ENCODE measurements around the gene GUCD1.
A peak's percentile ranks its signal among the peaks of the same experiment; 100 is the strongest.

GUCD1 gene

DNA sequence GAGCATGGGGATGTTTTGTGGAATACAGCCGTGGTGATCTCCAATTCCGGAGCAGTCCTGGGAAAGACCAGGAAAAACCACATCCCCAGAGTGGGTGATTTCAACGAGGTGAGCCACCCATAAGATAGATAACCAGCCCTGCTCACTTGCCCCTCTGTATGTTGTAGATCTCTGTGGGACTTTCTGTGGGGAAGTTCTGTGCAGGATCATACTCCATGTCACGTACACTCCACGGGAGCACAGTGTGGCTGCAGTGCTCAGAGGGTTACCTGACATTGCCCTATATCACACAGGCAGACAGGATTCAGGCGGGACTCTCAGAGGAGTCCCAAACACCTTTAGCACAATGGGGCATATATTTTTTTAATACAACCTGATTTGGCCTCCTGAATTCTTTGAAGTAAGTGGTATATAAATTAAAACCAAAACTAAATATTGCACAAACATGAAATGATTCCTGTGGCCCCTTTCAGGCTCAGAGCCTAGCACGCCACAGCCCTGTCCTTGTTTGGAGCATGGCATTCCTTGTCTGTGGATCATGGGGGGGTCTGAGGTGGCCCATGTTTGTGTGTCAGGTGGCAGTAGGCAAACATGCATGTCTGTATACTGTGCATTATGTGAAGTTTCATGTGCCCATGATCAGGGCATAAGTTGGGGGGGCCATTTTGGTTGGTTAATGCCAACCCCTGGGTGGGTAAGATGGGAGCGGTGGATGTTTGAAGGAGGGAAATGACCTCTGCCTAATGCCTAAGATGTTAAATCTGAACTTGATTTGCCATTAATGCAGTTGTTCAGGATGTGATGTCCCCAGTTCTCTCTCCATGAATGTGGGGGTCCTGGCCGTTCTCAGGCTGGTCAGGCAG, 41.3 kb downstream of the GUCD1 start:
- H3K9ac ChIP-seq (ENCODE audit: low read length): no peak overlapping the region
- H4K8ac ChIP-seq (ENCODE audit: low read depth, low read length): no peak overlapping the region
- no peak overlapping the region for H3K56ac ChIP-seq (ENCODE audit: low read length)
- no peak overlapping the region for H2BK15ac ChIP-seq (replicated peaks; ENCODE audit: low read depth)
- no peak overlapping the region for H3K4ac ChIP-seq (ENCODE audit: low read depth, low read length)
- no peak overlapping the region for H3K23ac ChIP-seq (ENCODE audit: low read length)
- H2BK5ac ChIP-seq (ENCODE audit: low read length): no peak overlapping the region
- no peak overlapping the region for H2AK5ac ChIP-seq (ENCODE audit: low read length)
- no peak for DNase-seq
- no peak overlapping the region for H3K4me3 ChIP-seq (ENCODE audit: low read length)
- no peak overlapping the region for H3K18ac ChIP-seq (ENCODE audit: low read length)
- H3K4me2 ChIP-seq (ENCODE audit: low read length): no peak overlapping the region
- H3K36me3 ChIP-seq (ENCODE audit: control insufficient read depth, insufficient read depth, low read length): no peaks in the 10 kb centered on the region
- no peaks in the 10 kb centered on the region for H3K4me1 ChIP-seq (ENCODE audit: control insufficient read depth, low read depth, low read length)
- H3K79me1 ChIP-seq (ENCODE audit: low read length): no peaks in the 10 kb centered on the region
- H3K27me3 ChIP-seq (ENCODE audit: insufficient read depth, low read length, poor library complexity): no peaks in the 10 kb centered on the region
- no peak overlapping the region for H3K27ac ChIP-seq (ENCODE audit: low read depth, low read length)
- H4K5ac ChIP-seq (ENCODE audit: low read length): no peak overlapping the region
- WGBS (ENCODE audit: extremely low coverage, insufficient coverage, low lambda C conversion rate): no CpG with 5 or more reads among the region's 9 CpGs
- H3K79me2 ChIP-seq (ENCODE audit: control insufficient read depth, insufficient read depth, low read length): no peaks in the 10 kb centered on the region
- no peak overlapping the region for H2BK120ac ChIP-seq (ENCODE audit: low read depth, low read length)

DNA sequence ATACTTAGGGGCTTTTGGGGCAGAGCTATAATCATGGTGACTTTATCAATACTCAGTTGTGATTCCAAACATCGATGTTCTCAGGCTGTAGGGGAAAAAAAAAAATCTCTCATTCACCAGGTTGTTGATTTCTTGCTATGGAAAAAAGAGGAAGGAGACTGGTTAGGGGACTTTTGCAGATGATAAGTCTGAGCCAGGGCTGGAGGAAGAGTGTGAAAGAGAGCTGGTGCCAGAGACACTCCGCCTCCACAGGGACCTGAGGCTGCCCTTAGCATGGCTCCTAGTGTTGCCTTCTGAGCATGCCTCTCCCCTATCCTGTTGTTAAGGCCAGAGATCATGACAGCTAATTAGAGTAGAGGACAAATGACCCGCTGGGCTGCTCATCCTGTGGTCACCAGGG, 42.9 kb downstream of the GUCD1 start:
- H3K9ac ChIP-seq (ENCODE audit: low read length): no peak overlapping the region
- no peak overlapping the region for H3K23ac ChIP-seq (ENCODE audit: low read length)
- H3K4me2 ChIP-seq (ENCODE audit: low read length): no peak overlapping the region
- H3K36me3 ChIP-seq (ENCODE audit: control insufficient read depth, insufficient read depth, low read length): no peaks in the 10 kb centered on the region
- no peak overlapping the region for H2BK5ac ChIP-seq (ENCODE audit: low read length)
- H2AK5ac ChIP-seq (ENCODE audit: low read length): no peak overlapping the region
- H4K8ac ChIP-seq (ENCODE audit: low read depth, low read length): no peak overlapping the region
- H2BK120ac ChIP-seq (ENCODE audit: low read depth, low read length): no peak overlapping the region
- no CpG with 5 or more reads among the region's 3 CpGs for WGBS (ENCODE audit: extremely low coverage, insufficient coverage, low lambda C conversion rate)
- no peaks in the 10 kb centered on the region for H3K79me1 ChIP-seq (ENCODE audit: low read length)
- H2BK15ac ChIP-seq (replicated peaks; ENCODE audit: low read depth): no peak overlapping the region
- H3K18ac ChIP-seq (ENCODE audit: low read length): no peak overlapping the region
- DNase-seq: peak; percentile 49
- H3K56ac ChIP-seq (ENCODE audit: low read length): no peak overlapping the region
- H3K4me1 ChIP-seq (ENCODE audit: control insufficient read depth, low read depth, low read length): peaks cover 1% of the 10 kb centered on the region
- no peak overlapping the region for H3K4me3 ChIP-seq (ENCODE audit: low read length)
- no peak overlapping the region for H3K4ac ChIP-seq (ENCODE audit: low read depth, low read length)
- no peak overlapping the region for H3K27ac ChIP-seq (ENCODE audit: low read depth, low read length)
- H3K27me3 ChIP-seq (ENCODE audit: insufficient read depth, low read length, poor library complexity): no peaks in the 10 kb centered on the region
- H4K5ac ChIP-seq (ENCODE audit: low read length): no peak overlapping the region
- H3K79me2 ChIP-seq (ENCODE audit: control insufficient read depth, insufficient read depth, low read length): no peaks in the 10 kb centered on the region

DNA sequence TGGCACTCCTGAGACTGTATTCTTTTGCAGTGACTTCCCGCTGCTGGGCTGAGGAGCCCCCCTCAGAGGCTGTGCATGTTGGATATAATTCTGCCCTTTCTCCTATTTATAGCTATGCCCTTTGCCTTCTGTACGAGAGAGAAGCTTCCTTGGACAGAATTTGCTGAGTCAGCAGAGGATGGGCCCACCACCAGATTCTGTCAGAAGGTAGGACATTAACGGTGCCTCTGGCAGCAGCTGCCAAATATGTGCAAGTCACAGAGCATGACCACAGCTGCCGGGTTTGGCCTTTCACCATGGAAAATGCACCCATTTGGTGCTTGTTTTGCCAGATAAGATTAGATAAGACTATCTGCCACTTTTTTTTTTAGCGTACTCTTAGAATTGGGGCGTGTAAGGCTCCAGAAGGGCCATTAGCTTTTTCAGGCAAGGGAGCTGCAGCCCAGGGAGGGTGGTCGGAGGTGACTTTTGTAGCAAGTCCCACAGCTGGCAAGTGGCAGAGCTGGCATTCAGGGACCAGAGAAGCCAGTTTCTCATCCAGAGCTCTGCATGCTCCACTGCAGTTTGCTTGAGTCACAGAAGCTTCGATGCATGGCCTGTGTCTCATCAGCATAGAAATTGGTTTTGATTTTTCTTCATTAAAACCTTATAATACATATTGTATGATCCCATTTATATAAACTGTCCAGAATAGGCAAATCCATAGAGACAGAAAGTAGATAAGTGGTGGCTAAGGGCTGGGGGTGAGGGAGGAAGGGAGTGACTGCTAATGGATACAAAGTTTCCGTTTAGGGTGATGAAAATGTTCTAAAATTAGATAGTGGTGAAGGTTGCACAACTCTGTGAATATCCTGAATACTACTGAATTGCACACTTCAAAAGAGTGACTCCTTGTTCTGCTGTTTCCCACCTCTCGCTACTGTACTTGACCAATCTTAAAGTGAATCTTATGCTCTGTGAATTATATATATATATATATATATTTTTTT, 44.0 kb downstream of the GUCD1 start:
- Histone ChIP-seq H3K9ac (ENCODE audit: low read length) (no peak overlapping the region), H3K27me3 (ENCODE audit: insufficient read depth, low read length, poor library complexity) (no peaks in the 10 kb centered on the region), H3K27ac (ENCODE audit: low read depth, low read length) (no peak overlapping the region), H3K23ac (ENCODE audit: low read length) (no peak overlapping the region), H4K5ac (ENCODE audit: low read length) (no peak overlapping the region), H3K4ac (ENCODE audit: low read depth, low read length) (no peak overlapping the region), H3K4me2 (ENCODE audit: low read length) (no peak overlapping the region), H3K4me3 (ENCODE audit: low read length) (no peak overlapping the region), H3K56ac (ENCODE audit: low read length) (no peak overlapping the region), H3K4me1 (ENCODE audit: control insufficient read depth, low read depth, low read length) (peaks cover 3% of the 10 kb centered on the region), H2BK5ac (ENCODE audit: low read length) (peak overlapping the region; percentile 25), H2AK5ac (ENCODE audit: low read length) (no peak overlapping the region), H2BK120ac (ENCODE audit: low read depth, low read length) (no peak overlapping the region), H3K18ac (ENCODE audit: low read length) (no peak overlapping the region), H2BK15ac (replicated peaks; ENCODE audit: low read depth) (no peak overlapping the region), H4K8ac (ENCODE audit: low read depth, low read length) (no peak overlapping the region), H3K36me3 (ENCODE audit: control insufficient read depth, insufficient read depth, low read length) (no peaks in the 10 kb centered on the region), H3K79me2 (ENCODE audit: control insufficient read depth, insufficient read depth, low read length) (no peaks in the 10 kb centered on the region), H3K79me1 (ENCODE audit: low read length) (no peaks in the 10 kb centered on the region)
- DNase-seq: peak; percentile 63
- no CpG with 5 or more reads among the region's 10 CpGs for WGBS (ENCODE audit: extremely low coverage, insufficient coverage, low lambda C conversion rate)

DNA sequence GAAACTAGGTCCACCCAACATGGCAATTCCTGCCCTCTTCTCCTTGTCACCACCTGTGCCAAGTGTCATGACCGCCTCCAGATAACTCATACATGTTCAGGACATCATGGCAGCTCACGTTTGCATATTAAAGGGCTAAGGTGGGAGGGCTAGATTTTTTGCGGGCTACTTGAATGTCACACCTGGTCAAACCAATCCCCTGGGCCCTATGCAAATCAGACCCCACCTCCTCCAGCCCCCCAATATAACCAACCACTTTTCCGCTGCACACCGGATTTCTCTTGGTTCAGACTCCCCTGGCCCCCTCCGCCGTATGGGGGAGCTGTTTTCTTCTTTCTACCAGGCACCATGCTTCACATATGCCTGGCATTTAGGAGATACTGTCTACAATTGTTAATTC, 47.2 kb downstream of the GUCD1 start:
- H2BK5ac ChIP-seq (ENCODE audit: low read length): no peak overlapping the region
- no peak overlapping the region for H3K4me3 ChIP-seq (ENCODE audit: low read length)

DNA sequence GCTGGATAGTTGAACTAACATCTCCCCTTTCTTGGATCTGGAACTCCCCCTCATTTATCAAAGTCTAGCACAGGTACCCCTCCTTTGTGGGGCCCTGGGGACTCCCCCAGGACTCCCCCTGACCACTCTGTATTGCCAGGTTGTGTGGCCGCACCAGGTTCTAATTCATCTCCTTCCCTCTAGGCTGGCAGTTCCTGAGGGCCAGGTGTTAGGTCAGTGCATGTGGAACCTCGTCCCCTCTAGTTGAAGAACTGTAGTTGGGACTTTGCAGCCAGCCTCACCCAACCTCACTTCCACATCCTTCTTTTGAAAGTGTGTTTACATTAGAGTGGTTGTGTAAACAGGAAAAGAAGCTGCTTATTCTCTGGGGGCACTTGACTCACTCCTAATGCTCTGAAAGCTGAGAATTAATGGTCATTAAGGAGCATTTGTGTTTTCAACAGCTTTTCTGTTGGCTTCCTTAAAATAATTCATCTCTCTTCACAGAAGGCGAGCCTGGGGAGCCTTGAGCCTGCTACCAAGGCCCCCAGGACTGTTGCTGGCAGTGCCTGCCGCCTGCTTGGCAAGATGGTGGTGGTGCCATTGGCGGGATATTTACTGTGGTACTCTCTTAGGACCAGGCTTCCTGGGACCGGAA, 48.0 kb downstream of the GUCD1 start:
- no peak for DNase-seq
- Histone ChIP-seq H2BK5ac (ENCODE audit: low read length) (no peak overlapping the region), H2BK15ac (replicated peaks; ENCODE audit: low read depth) (no peak overlapping the region), H3K27ac (ENCODE audit: low read depth, low read length) (no peak overlapping the region), H4K5ac (ENCODE audit: low read length) (no peak overlapping the region), H3K9ac (ENCODE audit: low read length) (no peak overlapping the region), H3K18ac (ENCODE audit: low read length) (no peak overlapping the region), H4K8ac (ENCODE audit: low read depth, low read length) (no peak overlapping the region), H3K4me3 (ENCODE audit: low read length) (no peak overlapping the region), H3K79me1 (ENCODE audit: low read length) (no peaks in the 10 kb centered on the region), H3K23ac (ENCODE audit: low read length) (no peak overlapping the region), H3K4me1 (ENCODE audit: control insufficient read depth, low read depth, low read length) (peaks cover 3% of the 10 kb centered on the region), H3K79me2 (ENCODE audit: control insufficient read depth, insufficient read depth, low read length) (no peaks in the 10 kb centered on the region), H3K36me3 (ENCODE audit: control insufficient read depth, insufficient read depth, low read length) (no peaks in the 10 kb centered on the region), H2AK5ac (ENCODE audit: low read length) (no peak overlapping the region), H2BK120ac (ENCODE audit: low read depth, low read length) (no peak overlapping the region), H3K4ac (ENCODE audit: low read depth, low read length) (no peak overlapping the region), H3K56ac (ENCODE audit: low read length) (peak overlapping the region; percentile 29), H3K27me3 (ENCODE audit: insufficient read depth, low read length, poor library complexity) (no peaks in the 10 kb centered on the region), H3K4me2 (ENCODE audit: low read length) (no peak overlapping the region)
- WGBS (ENCODE audit: extremely low coverage, insufficient coverage, low lambda C conversion rate): no CpG with 5 or more reads among the region's 6 CpGs

More for the DNA sequence above, 47.2 kb downstream of the GUCD1 start:
- Histone ChIP-seq H3K79me2 (ENCODE audit: control insufficient read depth, insufficient read depth, low read length) (no peaks in the 10 kb centered on the region), H3K9ac (ENCODE audit: low read length) (no peak overlapping the region), H3K56ac (ENCODE audit: low read length) (no peak overlapping the region), H3K36me3 (ENCODE audit: control insufficient read depth, insufficient read depth, low read length) (no peaks in the 10 kb centered on the region), H2BK120ac (ENCODE audit: low read depth, low read length) (no peak overlapping the region), H3K4me1 (ENCODE audit: control insufficient read depth, low read depth, low read length) (peaks cover 3% of the 10 kb centered on the region), H3K18ac (ENCODE audit: low read length) (no peak overlapping the region), H3K27ac (ENCODE audit: low read depth, low read length) (no peak overlapping the region), H4K8ac (ENCODE audit: low read depth, low read length) (no peak overlapping the region), H2AK5ac (ENCODE audit: low read length) (no peak overlapping the region), H3K4me2 (ENCODE audit: low read length) (no peak overlapping the region), H3K27me3 (ENCODE audit: insufficient read depth, low read length, poor library complexity) (no peaks in the 10 kb centered on the region), H2BK15ac (replicated peaks; ENCODE audit: low read depth) (no peak overlapping the region), H3K79me1 (ENCODE audit: low read length) (no peaks in the 10 kb centered on the region), H4K5ac (ENCODE audit: low read length) (no peak overlapping the region), H3K23ac (ENCODE audit: low read length) (no peak overlapping the region), H3K4ac (ENCODE audit: low read depth, low read length) (no peak overlapping the region)
- no peak for DNase-seq
- WGBS (ENCODE audit: extremely low coverage, insufficient coverage, low lambda C conversion rate): no CpG with 5 or more reads among the region's 7 CpGs

Measured in mesendoderm (in vitro differentiated cells).